IPS DF 4.7 (cell line): ENCODE data around the gene SRD5A1.

Experiments used
- DNase-seq: peaks from one replicate; pipeline ENCODE4 v3.0.0-alpha.2; 2013; ENCODE audit warnings: low spot score; ENCODE audit errors: extremely low read depth

Gene SRD5A1, protein sequence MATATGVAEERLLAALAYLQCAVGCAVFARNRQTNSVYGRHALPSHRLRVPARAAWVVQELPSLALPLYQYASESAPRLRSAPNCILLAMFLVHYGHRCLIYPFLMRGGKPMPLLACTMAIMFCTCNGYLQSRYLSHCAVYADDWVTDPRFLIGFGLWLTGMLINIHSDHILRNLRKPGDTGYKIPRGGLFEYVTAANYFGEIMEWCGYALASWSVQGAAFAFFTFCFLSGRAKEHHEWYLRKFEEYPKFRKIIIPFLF

DNA sequence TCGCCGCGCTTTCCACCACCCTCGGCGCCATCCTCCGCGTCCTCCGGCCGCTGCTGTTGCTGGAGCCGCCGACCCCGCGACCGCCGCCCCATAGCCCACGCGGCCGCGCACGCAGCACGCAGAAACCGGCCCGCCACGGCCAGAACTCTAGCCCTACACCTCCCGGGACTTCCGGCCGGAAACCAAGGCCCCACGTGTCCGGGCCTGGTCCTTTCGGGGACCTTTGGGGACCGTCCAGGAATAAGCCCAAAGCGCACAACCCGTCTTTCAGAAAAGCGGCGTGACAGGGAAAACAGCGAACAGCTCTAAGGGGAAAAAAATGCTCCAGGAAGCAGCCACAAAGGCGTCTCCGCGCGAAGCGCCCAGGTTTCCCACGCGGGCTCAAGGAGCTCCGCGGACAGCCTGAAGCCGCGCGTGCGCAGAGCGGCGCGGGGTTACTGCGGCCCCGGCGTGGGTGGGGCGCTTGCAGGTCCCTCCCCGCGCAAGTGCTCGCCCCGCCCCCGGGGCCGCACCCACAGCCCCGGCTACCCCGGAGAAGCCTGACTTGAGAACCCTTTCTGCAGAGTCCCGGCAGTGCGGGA, at the start of gene SRD5A1, which contains the start of gene NSUN2:
Gene SRD5A1, plus strand, starts transcription at position 553 of the 581 bp plus-strand sequence. CDS start 137 bp downstream, outside the sequence.
Gene NSUN2, minus strand, starts transcription at position 157 of the 581 bp plus-strand sequence. Its CDS starts 65 bp downstream, at position 92.
- DNase-seq, result no peak

DNA sequence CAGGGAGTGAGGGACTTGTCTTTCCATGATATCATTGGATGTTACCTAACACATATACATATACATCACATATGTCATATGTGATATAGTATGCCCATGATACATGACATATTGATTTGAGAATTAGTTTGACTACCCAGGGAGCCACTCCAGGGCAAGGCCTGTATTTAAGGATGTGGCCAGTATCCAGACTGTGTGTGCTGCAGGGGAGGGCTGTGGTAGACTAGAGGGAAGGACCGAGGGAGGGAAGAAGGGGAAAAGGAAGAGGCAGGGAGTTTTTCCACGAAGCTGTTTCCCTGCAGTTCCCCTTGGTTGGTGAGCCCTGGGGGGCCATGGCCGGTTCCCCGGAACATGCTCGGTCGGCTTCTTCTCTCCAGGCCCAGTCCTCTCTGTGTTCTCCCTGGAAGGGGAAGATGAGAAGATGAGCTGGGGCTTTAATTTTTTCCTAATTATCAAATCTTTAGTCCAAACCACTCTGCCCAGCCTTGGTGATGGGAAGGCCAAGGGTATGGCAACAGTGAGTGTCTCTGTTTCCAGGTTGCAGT, 49.1 kb upstream of the SRD5A1 start:
- DNase-seq, result no peak

DNA sequence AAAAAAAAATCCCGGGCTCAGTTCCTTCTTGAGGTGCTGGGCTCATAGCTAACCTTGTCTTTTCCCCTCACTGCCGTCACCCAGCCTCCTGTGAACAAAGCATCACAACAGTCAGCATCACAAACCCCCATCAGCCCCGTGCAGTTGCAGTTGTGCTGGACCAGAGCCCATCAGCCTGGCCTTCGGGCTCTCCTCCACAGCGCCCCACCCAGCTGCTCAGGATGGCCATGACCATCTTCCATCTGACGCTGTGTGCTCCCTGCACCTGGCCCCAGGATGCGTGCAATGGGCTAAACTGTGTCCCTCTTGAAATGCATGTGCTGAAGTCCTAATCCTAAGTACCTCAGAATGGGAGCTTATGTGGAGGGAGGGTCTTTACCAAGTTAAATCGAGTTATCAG, 48.5 kb upstream of the SRD5A1 start:
- no peak for DNase-seq

DNA sequence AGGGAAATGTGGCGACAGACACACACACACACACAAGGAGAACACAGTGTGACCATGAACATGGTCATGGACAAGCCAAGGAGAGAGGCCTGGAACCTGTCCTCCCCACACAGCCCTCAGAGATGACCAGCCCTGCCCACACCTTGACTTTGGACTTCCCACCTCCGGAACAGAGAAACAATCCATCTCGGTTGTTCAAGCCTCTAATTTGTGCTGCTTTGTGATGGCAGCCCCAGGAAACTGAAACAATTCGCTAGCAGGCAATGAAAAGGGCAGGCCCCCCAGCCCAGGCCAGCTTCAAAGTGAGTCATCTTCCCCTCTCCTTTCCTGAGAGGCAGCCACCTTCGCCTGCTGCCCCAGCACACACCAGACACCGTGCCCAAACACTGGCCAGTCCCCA, 48.1 kb upstream of the SRD5A1 start:
- DNase-seq, result no peak

DNA sequence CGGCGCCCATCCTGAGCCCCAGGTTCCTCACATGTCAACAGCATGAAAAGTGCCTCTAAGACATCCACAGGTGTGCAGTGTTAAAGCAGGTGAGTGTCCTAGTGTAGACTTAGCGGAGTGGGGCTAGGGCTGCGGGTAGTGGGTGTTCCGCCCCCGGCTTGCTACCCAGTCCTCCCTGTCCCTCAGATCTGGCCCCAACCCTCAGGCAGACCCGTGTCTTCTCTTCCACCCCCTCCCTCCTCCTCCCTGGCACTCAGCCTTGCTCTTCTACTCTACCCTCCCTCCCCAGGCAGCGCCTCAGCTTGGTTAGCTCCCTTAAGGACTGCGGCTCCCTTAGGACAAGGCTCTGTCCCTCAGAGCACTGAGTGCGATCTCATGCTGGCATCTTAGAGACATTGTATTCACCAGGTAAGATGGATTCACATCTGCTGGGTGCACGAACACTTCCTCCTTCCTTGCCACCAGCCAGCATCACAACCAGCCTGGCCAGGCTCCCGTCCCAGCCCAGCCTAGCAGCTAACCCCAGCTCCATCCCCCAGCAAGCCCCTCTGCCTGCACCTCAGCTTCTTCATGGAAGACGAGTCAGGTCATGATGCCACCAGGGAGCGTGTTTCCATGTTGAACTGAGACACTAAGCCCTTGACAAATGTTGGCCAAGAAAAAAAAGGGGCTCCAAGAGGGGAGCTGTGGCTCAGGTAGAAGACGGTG, 47.1 kb upstream of the SRD5A1 start:
- no peak for DNase-seq

DNA sequence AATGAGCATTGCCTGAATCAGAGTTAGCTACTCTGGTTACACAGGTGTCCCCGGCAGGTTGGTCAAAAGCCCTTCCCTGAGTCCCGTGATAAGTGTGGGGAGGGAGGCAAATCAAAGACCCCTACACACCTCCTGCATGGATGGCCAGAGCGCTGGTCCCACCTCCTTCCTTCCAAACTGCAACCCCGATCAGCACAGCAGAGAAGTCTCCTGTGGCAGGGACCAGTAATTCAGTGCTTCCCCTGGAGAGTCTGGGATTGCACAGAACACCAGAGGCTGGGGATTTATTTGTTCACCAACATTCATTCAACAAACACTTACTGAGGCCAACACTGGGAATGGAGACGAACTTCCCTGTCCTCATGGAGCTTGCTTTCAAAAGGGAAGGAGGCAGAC, 46.6 kb upstream of the SRD5A1 start:
- DNase-seq, result no peak

DNA sequence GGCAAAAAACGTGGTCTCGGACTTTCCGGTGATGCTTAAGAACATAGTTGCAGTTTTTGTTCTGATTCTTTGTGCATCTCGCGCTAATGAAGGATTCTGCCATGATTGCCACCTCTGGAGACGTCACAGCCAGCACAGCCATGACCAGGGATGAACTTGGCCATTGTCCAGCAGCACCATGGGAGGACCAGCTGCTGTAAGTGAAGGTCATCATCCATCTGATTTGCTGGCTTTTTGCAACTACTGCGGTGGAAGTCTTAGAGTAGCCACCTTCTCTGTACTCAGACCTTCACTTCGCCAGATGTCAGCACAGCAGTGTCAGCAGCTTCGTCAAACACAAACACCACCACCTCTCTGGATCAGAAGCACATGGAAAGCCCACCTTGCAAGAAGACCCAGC, 46.1 kb upstream of the SRD5A1 start:
- no peak for DNase-seq

DNA sequence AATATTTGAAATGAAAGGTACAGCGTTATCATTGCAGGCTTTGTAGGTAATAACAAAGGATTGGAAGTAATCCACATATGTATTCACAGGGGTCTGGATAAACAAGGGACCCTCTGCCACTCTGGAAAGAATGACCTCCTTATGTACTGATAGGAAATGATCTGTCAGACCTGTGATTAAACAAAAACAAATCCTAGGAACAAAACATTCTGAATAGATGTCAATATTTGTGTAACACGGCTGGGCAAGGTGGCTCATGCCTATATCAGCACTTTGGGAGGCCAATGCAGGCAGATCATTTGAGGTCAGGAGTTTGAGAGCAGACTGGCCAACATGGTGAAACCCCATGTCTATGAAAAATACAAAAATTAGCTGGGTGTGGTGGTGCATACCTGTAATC, 42.7 kb upstream of the SRD5A1 start:
- no peak for DNase-seq

DNA sequence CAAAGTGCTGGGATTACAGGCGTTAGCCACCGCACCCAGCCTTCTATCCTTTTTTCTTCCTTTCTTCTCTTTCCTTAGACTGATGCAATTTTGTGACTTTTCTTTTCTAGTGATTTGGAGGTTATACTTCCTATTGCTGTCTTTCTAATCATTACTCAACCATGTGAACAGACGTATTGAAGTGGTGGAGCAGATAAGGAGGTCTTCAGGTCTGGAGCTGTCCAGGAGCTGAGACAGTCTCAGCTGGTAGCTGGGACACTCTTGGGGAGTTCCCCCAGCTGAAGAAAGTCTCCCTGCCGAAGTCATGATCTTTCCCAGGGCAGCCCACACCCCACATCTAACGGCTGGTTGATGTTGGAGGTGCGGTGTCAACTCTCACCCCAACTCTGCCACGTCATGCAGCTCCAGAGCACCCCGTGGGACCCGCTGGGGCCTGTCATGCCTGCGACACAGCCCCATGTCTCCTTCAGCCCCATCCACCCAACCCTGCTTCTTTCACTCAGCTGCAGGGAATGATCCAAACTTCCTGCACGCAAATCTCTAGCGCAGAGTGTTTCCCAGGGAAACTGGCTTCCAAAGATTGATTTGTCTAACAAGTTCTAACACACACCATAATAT, 41.5 kb upstream of the SRD5A1 start:
- no peak for DNase-seq

DNA sequence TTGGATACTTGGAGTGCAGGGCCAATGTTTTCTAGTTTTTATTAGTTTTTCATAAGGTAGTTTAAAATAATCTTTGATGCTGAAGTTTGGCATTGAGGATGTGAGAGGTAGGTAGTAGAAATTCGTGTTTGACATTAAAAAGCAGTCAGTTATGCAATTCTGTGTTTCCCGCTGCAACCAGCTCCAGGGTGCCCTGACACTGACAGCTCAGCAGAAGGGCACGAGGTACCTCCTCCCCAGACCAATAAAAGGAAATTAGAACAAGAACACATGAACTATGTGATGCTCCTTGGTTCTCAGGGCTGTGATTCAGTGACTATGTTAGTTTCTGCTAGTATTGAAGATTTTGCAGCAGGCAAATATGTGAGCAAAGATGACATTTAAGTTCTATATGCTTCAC, 40.6 kb upstream of the SRD5A1 start:
- no peak for DNase-seq

DNA sequence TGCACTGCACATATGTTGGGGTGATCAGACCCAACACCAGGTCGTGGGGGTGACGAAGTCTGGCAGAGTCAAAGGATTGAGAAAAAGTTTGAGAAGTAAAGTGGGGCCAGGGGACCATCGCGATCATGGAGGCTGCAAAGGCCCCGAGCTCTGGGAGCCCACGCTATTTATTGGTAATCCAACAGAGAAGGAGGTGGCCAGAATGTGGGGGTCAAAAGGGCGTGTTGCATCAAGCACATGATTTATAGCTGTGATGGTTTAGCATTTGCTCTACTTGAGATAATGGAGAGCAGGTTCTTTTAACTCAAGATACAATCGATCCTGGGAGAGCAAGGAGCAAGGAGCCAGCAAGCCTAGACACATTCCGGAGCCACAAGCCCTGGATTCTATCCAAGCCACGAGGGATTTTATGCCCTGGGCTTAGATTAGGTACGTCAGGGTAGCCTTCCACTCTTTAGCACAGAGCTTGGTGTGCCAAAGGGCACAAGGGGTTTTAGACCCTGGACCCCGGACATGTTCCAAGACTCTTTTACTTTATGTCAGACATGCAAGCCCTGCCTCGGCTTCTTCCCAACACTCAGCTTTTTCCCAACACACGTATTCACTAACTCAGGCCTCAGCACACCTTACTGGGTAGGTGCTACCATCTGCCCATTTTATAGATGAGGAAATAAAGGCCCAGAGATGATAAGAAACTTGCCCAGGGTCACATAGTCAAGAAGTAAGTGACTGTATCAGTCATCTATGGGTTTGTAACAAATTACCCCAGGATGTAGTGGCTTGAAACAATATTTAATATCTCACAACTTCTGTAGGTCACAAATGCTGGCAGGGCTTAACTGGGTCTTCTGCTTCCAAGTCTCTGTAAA, 39.9 kb upstream of the SRD5A1 start:
- DNase-seq, result no peak

DNA sequence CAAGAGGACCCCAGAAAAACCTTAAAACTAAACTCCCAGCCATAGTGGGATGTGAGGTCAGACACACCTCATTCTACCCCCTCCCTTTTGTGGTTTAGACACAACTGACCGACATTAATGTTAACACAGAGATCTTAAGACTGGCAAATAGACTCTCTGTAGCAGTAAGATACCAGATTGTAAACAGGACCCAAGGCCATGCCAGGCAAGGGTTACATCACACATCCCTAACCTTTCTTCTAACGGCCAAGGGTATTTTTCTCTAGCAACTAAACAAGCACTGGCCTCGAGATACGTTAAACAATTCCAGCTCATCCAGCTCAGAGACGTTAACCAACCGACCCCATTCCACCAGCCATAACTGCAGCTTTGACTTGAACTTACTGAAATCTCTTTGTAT, 39.2 kb upstream of the SRD5A1 start:
- DNase-seq, result no peak

DNA sequence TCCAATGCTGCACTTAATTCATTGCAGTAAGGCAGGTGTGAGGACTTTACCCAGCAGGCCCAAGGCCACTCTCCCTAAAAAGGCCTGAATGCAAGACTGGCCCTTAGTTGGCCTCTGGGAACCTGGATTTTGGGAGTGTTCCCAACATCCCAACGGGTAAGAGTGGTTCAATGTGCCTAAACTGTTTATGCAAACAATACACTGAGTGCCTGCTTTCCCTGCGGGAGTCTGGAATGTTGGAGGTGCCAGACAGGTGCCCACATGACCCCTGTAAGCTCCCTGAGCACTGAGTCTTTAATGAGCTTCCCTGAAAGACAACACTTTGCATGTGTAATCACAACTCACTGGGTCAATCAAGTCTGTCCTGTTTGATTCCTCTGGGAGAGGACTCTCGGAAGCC, 37.8 kb upstream of the SRD5A1 start:
- DNase-seq, result no peak

DNA sequence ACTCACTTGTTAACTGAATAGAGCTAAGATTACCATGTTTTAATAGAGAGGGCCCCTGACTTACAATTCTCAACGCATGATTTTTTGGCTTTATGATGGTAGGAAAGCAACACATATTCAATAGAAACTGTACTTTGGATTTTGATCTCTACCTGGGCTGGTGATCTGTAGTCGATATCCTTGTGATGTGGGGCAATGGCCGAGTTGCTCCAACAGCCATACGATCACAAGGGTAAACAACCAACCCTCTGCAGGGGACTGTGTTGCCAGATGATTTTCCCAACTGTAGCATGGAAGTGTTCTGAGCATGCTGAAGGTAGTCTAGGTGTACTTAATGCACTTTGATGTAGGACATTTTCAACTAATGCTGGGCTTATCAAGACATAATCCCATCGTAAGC, 36.9 kb upstream of the SRD5A1 start:
- no peak for DNase-seq

DNA sequence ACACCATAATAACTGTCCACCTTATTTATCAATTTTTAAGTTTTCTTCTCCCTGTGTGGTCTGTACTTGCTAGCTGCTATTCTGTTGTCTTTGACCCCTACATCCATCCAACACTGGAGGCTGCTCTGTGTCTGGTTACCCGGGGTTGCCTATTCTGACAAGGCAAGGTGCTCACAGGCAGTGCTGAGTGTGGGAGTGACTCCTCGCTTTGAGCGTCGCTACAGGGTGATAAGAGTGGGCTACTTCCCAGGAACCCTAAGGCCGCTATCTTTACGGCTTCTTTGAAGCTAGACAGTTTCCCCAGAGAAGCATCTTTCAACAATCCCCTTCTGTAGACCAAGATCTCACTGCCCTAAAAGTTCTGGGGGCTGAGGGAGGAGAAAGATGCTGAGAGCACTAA, 35.7 kb upstream of the SRD5A1 start:
- DNase-seq, result no peak

DNA sequence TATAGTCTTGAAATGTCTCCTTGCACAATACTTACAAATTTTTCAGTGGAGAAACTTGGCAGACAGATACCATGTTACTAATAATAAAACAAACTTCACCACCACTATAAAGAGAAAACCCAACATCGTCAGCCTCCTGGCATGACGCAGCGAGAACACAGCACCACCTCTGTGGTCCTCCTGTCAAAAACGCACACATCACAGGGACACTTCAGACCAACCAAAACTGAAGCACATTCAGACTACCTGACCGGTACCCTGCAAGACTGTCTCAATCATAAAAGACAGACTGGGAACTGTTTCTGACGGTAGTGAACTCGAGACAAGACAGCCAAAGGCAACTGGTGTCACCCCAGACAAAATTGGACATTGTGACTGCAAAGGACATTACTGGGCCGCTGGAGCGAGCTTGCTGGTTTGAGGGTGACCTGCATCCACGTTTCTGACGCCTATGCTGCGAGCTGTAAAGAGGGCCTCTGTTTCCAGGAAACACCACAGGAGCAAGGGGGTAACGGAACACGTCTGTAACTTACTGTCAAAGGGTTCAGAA, 34.8 kb upstream of the SRD5A1 start:
- DNase-seq, result no peak

DNA sequence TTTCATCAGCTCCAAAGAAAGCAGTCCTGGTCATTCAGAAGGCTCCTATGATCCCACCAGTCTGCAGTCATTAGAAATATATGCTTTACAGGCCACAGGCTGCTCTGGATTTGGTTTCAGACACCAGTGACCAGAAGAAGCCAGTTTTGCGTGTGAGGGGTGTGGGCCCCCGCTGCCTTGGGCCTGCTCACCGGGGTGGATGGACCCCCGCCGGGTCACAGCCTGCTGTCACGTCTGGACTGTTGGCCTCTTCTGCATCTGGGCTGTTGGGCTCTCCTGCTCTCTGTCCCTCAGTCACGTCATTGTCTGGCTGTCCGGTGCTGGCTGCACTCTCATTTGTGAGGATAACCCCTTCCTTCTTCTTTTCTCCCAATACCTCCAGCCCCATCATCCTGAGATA, 33.5 kb upstream of the SRD5A1 start:
- no peak for DNase-seq

DNA sequence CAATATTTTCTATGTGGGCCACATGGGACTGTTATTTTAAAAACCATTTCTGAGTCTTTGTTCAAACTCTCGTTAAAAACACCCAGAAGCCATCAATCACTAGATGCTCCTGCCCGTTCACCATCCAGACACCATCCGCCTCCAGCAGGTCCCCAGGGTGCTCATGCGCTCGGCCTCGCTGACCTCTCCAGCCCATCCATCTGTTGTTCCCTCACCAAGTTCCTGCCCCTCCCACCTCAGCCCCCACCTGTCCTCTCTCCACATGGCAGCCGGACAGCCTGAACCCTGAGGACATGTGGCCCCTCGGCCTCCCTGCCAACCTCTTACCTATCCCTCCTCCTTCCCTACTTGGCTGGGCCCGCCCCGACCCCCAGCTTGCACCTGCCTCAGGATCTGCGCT, 32.0 kb upstream of the SRD5A1 start:
- no peak for DNase-seq

DNA sequence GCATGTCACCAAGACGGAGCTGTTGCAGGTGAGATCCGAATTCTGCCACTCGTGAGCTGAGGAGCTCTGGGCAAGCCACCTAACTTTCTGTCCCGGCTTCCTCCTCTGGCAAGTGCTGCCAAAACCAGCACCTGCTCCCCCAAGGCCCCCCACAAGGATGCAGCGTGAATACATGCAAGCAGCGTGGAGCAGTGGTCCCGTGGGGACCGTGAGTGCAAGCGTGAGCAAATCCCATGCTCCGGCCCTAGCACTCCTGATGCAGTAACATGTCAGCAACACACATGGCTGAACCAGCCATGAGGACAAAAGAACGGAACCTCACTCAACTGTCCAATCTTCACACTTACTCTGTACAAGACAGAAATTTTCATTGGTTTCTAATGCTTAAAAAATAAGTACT, 31.4 kb upstream of the SRD5A1 start:
- DNase-seq, result no peak

DNA sequence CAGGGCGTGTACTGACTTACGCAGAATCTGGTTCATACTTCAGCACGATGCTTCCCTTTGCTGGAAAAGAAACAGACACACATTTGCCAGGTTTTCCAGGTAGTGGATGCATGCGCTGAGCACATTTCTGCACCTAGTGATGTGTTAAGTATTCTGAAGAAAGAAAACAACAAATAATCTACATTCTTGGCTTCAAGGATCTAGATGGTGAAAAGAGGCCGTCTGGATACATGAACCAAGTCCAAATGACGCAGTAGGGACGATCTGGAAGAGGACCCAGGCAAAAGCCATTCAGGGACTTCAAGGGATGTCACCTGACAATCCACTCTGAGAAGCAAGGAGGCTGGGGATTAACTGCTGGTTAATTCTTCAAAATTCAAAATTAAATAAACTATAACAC, 30.8 kb upstream of the SRD5A1 start:
- DNase-seq, result no peak

DNA sequence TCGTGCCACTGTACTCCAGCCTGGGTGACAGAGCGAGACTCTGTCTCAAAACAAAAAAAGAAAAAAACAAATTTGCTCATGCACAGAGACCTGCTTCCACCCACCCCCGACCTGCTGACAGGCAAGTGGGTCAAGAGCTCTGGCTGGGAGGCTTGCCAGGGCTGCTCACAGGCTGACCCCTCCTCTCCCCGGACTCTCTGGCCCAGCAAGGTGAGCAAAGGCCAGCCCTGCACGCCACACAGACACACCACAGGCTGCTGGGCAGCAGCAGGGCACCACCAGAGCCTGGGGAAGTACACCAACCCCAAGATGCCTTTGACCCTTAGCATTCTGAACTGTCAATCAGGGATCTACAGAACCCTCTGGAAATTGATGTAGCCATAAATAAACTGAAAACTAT, 29.6 kb upstream of the SRD5A1 start:
- no peak for DNase-seq
